HG02943 (cell line): ENCODE measurements around the gene CDKL1.

Experiments
- ATAC-seq: cut with Tn5 transposase; IDR thresholded peaks from one replicate; pipeline ENCODE4 v1.9.1; 2021; ENCODE audit warnings: mild to moderate bottlenecking, low read depth, moderate library complexity; ENCODE audit not compliant: unreplicated experiment

The CDKL1 gene

GRCh38 chr14:50290306-50290705, 106.4 kb downstream of the CDKL1 start:
- no peak for ATAC-seq

- no peak for ATAC-seq
Measured at GRCh38 chr14:50288146-50288545, 108.5 kb downstream of the CDKL1 start.

GRCh38 chr14:50285861-50286260, 110.8 kb downstream of the CDKL1 start:
- ATAC-seq, result no peak
